Stimulated activated naive CD4-positive, alpha-beta T cell (primary cell): Measurements from ENCODE around the gene FAM177B.

Experiments
- DNase-seq, 6 experiments: peaks; one replicate each; lab custom pipeline; 2025; lab: John Stamatoyannopoulos, UW

The FAM177B gene

DNA sequence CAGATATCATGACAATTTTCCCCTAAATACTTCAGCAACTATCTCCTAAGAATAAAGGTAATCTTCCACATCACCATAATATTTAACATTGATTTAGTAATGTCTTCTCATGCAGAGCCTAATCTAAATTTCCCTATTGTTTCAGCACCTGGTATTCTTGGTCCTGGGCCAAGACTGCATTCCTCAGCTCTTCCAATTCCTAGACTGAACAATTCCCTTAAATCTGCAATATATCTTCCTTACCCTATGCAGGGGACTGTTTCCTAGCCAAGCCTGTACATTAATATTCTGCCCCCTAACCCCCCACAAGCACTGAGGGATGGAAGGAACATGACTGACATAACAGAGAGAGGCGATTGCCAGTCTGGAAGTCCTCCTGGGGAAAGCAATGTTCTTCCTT lies 49.1 kb downstream of the FAM177B start:
- no peak for DNase-seq

- DNase-seq = no peak
Measured at GRCh38 chr1:222787729-222788128, 50.7 kb downstream of the FAM177B start.

DNA sequence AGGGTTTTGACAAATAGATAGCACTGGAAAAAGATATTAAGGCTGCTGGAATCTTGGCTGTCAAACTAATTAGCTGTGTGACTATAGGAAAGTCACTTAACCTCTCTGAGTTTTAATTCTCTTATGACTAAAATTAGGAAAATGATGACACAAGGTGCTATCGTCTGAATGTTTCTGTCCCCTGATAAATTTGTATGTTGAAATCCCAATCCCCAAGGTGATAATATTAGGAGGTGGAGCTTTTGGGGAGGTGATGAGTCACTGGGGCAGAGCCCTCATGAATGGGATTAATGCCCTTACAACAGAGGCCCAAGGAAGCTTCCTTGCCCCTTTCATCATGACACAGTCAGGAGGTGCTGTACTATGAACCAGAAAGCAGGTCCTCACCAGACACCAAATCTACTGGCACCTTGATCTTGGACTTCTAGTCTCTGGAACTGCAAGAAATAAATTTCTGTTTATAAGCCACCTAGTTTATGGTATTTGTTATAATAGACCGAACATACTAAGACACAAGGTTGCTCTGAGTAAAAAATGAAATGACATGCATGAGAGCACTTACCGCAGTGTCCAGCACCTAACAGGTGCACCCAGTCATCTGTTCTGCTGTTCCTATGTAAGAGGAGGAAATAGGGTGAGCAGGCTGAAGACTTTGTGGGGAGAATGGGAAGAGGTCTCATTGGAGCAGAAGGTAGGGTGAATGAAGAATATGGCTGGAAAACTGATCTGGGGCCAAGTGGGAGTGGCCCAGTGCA lies 51.6 kb downstream of the FAM177B start:
- no peak for DNase-seq

- DNase-seq = no peak
Measured at GRCh38 chr1:222790115-222790514, 53.1 kb downstream of the FAM177B start.

GRCh38 chr1:222790520-222790919 lies 53.5 kb downstream of the FAM177B start:
- DNase-seq = no peak

GRCh38 chr1:222791006-222791710 lies 54.2 kb downstream of the FAM177B start:
- no peak for DNase-seq

- DNase-seq = peak in 2 of 6 experiments; percentile 27
Measured at GRCh38 chr1:222792744-222793143, 55.7 kb downstream of the FAM177B start.

GRCh38 chr1:222794656-222795474 lies 57.9 kb downstream of the FAM177B start:
- no peak for DNase-seq

- no peak for DNase-seq
Measured at GRCh38 chr1:222798116-222798515, 61.1 kb downstream of the FAM177B start.

GRCh38 chr1:222798975-222799374 lies 62.0 kb downstream of the FAM177B start:
- no peak for DNase-seq
